Fibroblast of lung (primary cell): ENCODE measurements around the gene CCNK.

Experiments used
- CTCF ChIP-seq, 2 donors: IDR thresholded peaks in 1 of 2; conservative IDR thresholded peaks in 1 of 2; 1 replicate in 1 of 2; 2 replicates in 1 of 2; pipeline ENCODE4 v1.5.1; 2011 to 2012; ENCODE audit warnings: low read length in 2 of 2, control low read depth in 1 of 2, inconsistent platforms in 1 of 2, low read depth in 1 of 2, mild to moderate bottlenecking in 1 of 2
- EZH2 ChIP-seq: IDR thresholded peaks from 2 replicates; pipeline ENCODE4 v1.5.1; 2012; ENCODE audit warnings: low read length, control low read depth, mild to moderate bottlenecking; ENCODE audit errors: missing control alignments

GRCh38 chr14:99524804-99525698 lies 43.8 kb downstream of the CCNK start:
- TF ChIP-seq EZH2 (no peak), CTCF (conservative IDR thresholded peaks at IDR 0.05 in 1 of 2, IDR thresholded peaks at IDR 0.05 in 1 of 2; ENCODE audit: low read depth in 1 of 2, low read length in 2 of 2) (peak; percentile 15 to 52)
